GM12878 (cell line): ENCODE measurements around the gene PPDPF. TPM values are rescaled to one million over a fixed set of nuclear protein-coding genes. Genes with fewer than 3 reads are reported as not detected.
A peak's percentile ranks its signal among the peaks of the same experiment; 100 is the strongest.

ENCODE experiments used
- ATAC-seq: fragments of 200-7000 bp; cut with Tn5 transposase; 3 replicates; pipeline ENCODE4 v1.9.1; 2020; ENCODE audit warnings: mild to moderate bottlenecking, moderate library complexity
- BruUV-seq: library from RNA; stranded (reverse); fragments of 400-500 nt; replicated peaks from 2 replicates; lab custom pipeline; 2021; lab: Mats Ljungman, UMichigan
- CTCF ChIA-PET: fragments of 300-600 bp; sonication (Branson Sonifier 250); formaldehyde crosslinking; extraction: SDS; loops from one replicate; lab custom pipeline; 2021; ENCODE audit warnings: inconsistent platforms; lab: Yijun Ruan, JAX
- POLR2A ChIA-PET: fragments of 350-600 bp; formaldehyde crosslinking; extraction: SDS; loops from one replicate; lab custom pipeline; 2021; ENCODE audit warnings: inconsistent platforms; lab: Charles Lee
- RAD21 ChIA-PET: fragments of 300-600 bp; sonication (Branson Sonifier 250); formaldehyde crosslinking; loops from one replicate; lab custom pipeline; 2023; ENCODE audit warnings: antibody characterized with exemption; ENCODE audit not compliant: unreplicated experiment; lab: Charles Lee
- SMC1A ChIA-PET: fragments of 300-600 bp; sonication (Branson Sonifier 250); formaldehyde crosslinking; loops from one replicate; lab custom pipeline; 2023; ENCODE audit not compliant: unreplicated experiment, uncharacterized antibody; lab: Charles Lee
- DNase-seq: peaks from one replicate; pipeline ENCODE4 v3.0.0-alpha.2; 2011; ENCODE audit warnings: low read depth, low spot score
- FAIRE-seq: peaks from 3 replicates; lab custom pipeline; 2011; peaks lifted over from hg19 to GRCh38; lab: Jason Lieb, UNC
- H2AFZ ChIP-seq: 2 replicates; pipeline ENCODE4 v1.6.0; 2011; ENCODE audit warnings: low read depth, low read length, control low read depth; ENCODE audit not compliant: control insufficient read depth
- H3K27ac ChIP-seq: 2 replicates; pipeline ENCODE4 v1.5.1; 2011; ENCODE audit warnings: control low read depth; ENCODE audit not compliant: control insufficient read depth, insufficient read depth
- H3K27me3 ChIP-seq, 2 experiments: replicated peaks in 1 of 2; 2 replicates each; pipeline versions ENCODE4 v1.6.0 to v1.6.1; 2011; ENCODE audit warnings: low read length in 1 of 2; ENCODE audit not compliant: control insufficient read depth in 2 of 2, insufficient read depth in 2 of 2
- H3K36me3 ChIP-seq, 2 experiments: 2 replicates each; pipeline ENCODE4 v1.5.1; 2011; ENCODE audit warnings: low read length in 1 of 2; ENCODE audit not compliant: control insufficient read depth in 2 of 2, insufficient read depth in 2 of 2
- H3K4me1 ChIP-seq: 2 replicates; pipeline ENCODE4 v1.6.1; 2011; ENCODE audit warnings: mild to moderate bottlenecking, low read length, moderate library complexity, mixed read lengths; ENCODE audit not compliant: control insufficient read depth, insufficient read depth
- H3K4me2 ChIP-seq: 2 replicates; pipeline ENCODE4 v1.6.0; 2011; ENCODE audit warnings: control low read depth; ENCODE audit not compliant: control insufficient read depth, insufficient read depth
- H3K4me3 ChIP-seq: fragments of 200-600 bp; sonication (generic); 2 replicates; pipeline ENCODE4 v1.5.1; 2016
- H3K79me2 ChIP-seq: 2 replicates; pipeline ENCODE4 v1.6.0; 2011; ENCODE audit warnings: low read length; ENCODE audit not compliant: control insufficient read depth, insufficient read depth
- H3K9ac ChIP-seq: 2 replicates; pipeline ENCODE4 v1.8.0; 2011; ENCODE audit warnings: low read length, control low read depth, mixed read lengths; ENCODE audit not compliant: control insufficient read depth, insufficient read depth
- H3K9me3 ChIP-seq: replicated peaks from 3 replicates; pipeline ENCODE4 v1.5.1; 2011; ENCODE audit warnings: mild to moderate bottlenecking, low read length; ENCODE audit not compliant: control insufficient read depth, insufficient read depth
- H4K20me1 ChIP-seq: 2 replicates; pipeline ENCODE4 v1.6.0; 2011; ENCODE audit not compliant: control insufficient read depth, insufficient read depth
- DPF2 ChIP-seq: fragments of 450-650 bp; IDR thresholded peaks from 2 replicates; pipeline ENCODE4 v1.6.1; 2017; ENCODE audit warnings: mild to moderate bottlenecking
- E2F8 ChIP-seq: fragments of 450-650 bp; IDR thresholded peaks from 2 replicates; pipeline ENCODE4 v1.6.1; 2018; ENCODE audit warnings: mild to moderate bottlenecking, low read depth, moderate library complexity; ENCODE audit not compliant: partially characterized antibody
- IKZF1 ChIP-seq: fragments of 450-650 bp; conservative IDR thresholded peaks from 2 replicates; pipeline ENCODE4 v1.6.1; 2017; ENCODE audit warnings: antibody characterized with exemption, mild to moderate bottlenecking
- LARP7 ChIP-seq: fragments of 450-650 bp; IDR thresholded peaks from 2 replicates; pipeline ENCODE4 v1.6.1; 2017; ENCODE audit warnings: mild to moderate bottlenecking
- WGBS: methylation state at CpG from one replicate; pipeline ENCODE4 v1.1.6; 2016; ENCODE audit warnings: low lambda C conversion rate; ENCODE audit not compliant: insufficient replicate concordance, insufficient coverage; ENCODE audit errors: missing lambda C conversion rate; 5-methylcytosine and 5-hydroxymethylcytosine counted together
- in situ Hi-C: fragments of 300-500 bp; cut with MboI; formaldehyde crosslinking; loops from 9 replicates; pipeline ENCODE4 v1.14.3; 2018; ENCODE audit warnings: mixed read lengths
- intact Hi-C: fragments of 100-400 bp; cut with micrococcal nuclease; formaldehyde crosslinking; loops from one replicate; pipeline ENCODE4 v1.14.2; 2022; ENCODE audit not compliant: unreplicated experiment
- polyA plus RNA-seq, 11 experiments: library from polyadenylated mRNA; depleted of rRNA in 4 of 11; unstranded in 6 of 11; stranded (reverse) in 5 of 11; fragments of >200 nt; fragmentation: Nextera tagmentation in 4 of 11; fragmentation: Illumina TruSeq in 1 of 11; extraction: Ambion mirVana in 4 of 11; extraction: Trizol in 1 of 11; gene quantifications; 1 replicate in 1 of 11; 2 replicates in 10 of 11; pipeline versions ENCODE4 v1.2.1 to v1.2.3, GENCODE V29; 2011 to 2016; ENCODE audit warnings: inconsistent platforms in 2 of 11, missing spikeins in 2 of 11, low read depth in 1 of 11
- total RNA-seq, 4 experiments: library from RNA; depleted of rRNA in 3 of 4; stranded (reverse); fragments of >200 nt in 3 of 4; fragmentation: Illumina TruSeq in 1 of 4; extraction: Trizol in 1 of 4; gene quantifications; 2 replicates each; pipeline versions ENCODE4 v1.2.1 to v1.2.3, GENCODE V29; 2013 to 2021

The PPDPF gene
- total and polyA plus RNA-seq, 10 of the 15 experiments (the other 5 are each of a cell fraction or from before 2014, with no cell fraction given) = 0.32 to 154 (median 22.8) TPM

- no peak for FAIRE-seq
- no peak overlapping the region for H3K4me2 ChIP-seq
- peaks cover 18% of the 10 kb centered on the region; the same call in 1 of the 2 replicates for H3K4me1 ChIP-seq
- TF ChIP-seq DPF2 = peak; percentile 13; the same call in 1 of the 2 replicates
- peak; percentile 2; the same call in 1 of the 2 replicates for TF ChIP-seq LARP7
- 0 out of 2 replicates have a peak, but pooled peaks have one; percentile 36 for TF ChIP-seq IKZF1
- TF ChIP-seq E2F8 = no peak
- no peaks in the 10 kb centered on the region for H3K79me2 ChIP-seq
- H3K4me3 ChIP-seq = no peak overlapping the region
- no peaks in the 10 kb centered on the region for H4K20me1 ChIP-seq
- H3K27ac ChIP-seq = no peak overlapping the region
- in situ Hi-C loops = no loop called here
- H2AFZ ChIP-seq = no peak overlapping the region
- H3K9me3 ChIP-seq = no peaks in the 10 kb centered on the region
- ATAC-seq = peak; percentile 3; the same call in 2 of the 3 replicates
- intact Hi-C loops = no loop called here
- H3K36me3 ChIP-seq = no peaks in the 10 kb centered on the region
- CTCF ChIA-PET = interaction anchor here (1.2 to 1.3 kb wide), 2 partner anchors 9 to 12 kb away, joined by 4 to 9 read pairs; no protein-coding TSS in a partner anchor
- DNase-seq = no peak
- H3K27me3 ChIP-seq = no peaks in the 10 kb centered on the region
- SMC1A ChIA-PET = interaction anchor here (1.2 kb wide), 1 partner anchor 99 kb away, joined by 4 read pairs; no protein-coding TSS in a partner anchor
- BruUV-seq = no TSS peak
- WGBS = 26% methylated on average over 10 of the region's 10 CpGs
- POLR2A ChIA-PET = interaction anchor here (0.6 to 1.5 kb wide), 6 partner anchors 9 to 258 kb away, joined by 3 to 5 read pairs (median 3); partner anchors contain the start of gene PPDPF
- RAD21 ChIA-PET = interaction anchor here (0.6 to 1.7 kb wide), 5 partner anchors 10 to 321 kb away, joined by 3 to 9 read pairs (median 3); no protein-coding TSS in a partner anchor
- no peak overlapping the region for H3K9ac ChIP-seq
Observed at GRCh38 chr20:63543131-63543530, 22.6 kb downstream of the PPDPF start.
